Glomerular endothelial cell (primary cell): Measurements from ENCODE around the gene SLC39A11. TPM values are rescaled to one million over a fixed set of nuclear protein-coding genes. Genes with fewer than 3 reads are reported as not detected.

ENCODE experiments used
- DNase-seq: peaks from one replicate; pipeline ENCODE4 v3.0.0-alpha.2; 2011; ENCODE audit warnings: low read depth, low spot score; ENCODE audit errors: extremely low read depth
- total RNA-seq: library from RNA; depleted of rRNA; stranded (reverse); fragments of >200 nt; gene quantifications from 2 replicates; pipeline ENCODE4 v1.2.3, GENCODE V29; 2015

SLC39A11 gene
- total RNA-seq, 1 donor from 2014 or later: 5.8 TPM

DNA sequence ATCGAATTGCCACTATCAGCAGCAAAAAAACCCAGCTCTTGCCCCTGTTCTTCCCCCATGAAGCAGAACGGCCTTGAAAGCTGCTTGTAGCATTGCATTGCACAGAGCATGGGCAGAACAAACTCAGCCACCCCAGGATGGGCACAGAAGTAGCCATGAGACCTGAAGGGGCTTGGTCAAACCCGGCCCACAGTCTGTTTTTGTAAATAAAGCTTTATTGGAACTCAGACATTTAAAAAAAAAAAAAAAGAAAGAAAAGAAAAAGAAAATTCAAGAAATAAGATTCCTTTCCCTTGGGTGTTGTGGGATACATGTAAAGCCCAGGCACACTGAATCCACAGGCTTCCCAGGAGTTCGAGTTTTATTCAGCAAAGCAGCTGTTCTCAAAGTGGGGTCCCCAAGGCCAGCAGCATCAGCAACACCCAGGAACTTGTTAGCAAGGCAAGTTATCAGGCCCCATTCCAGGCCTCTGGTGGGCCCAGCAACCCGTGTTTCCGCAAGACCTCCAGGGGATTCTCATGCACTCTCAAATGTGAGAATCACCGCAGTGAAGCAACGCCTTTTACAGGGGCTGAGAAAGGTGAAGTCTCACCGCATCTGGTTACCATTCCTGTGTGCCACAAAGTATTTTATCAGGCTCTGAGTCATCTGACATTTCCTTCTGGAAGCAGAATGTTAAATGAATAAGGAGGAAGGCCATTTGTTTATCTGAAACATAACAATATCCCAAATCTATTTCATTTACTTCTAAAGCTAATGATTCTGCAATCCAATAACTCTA lies 108.2 kb downstream of the SLC39A11 start:
- DNase-seq: no peak

DNA sequence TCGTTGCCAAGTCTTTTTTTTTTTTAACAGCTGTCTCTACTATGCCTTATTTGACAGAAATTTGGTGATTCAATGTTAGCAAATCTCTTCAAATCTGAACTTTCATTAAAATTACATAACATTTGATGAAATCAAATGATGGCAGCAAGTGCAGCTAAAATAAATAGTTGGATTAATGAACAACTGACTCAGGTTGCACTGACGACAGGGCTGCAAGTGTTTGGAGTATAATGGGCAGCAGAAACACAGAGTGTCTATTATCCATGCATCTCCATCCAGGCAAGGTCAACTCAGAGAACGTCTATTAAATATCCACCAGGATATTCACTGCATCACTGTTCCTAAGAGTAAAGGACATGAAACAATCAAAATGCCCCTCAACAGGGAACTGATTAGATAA lies 109.8 kb downstream of the SLC39A11 start:
- DNase-seq: no peak

GRCh38 chr17:72978593-72979218 lies 113.8 kb downstream of the SLC39A11 start:
- no peak for DNase-seq

DNA sequence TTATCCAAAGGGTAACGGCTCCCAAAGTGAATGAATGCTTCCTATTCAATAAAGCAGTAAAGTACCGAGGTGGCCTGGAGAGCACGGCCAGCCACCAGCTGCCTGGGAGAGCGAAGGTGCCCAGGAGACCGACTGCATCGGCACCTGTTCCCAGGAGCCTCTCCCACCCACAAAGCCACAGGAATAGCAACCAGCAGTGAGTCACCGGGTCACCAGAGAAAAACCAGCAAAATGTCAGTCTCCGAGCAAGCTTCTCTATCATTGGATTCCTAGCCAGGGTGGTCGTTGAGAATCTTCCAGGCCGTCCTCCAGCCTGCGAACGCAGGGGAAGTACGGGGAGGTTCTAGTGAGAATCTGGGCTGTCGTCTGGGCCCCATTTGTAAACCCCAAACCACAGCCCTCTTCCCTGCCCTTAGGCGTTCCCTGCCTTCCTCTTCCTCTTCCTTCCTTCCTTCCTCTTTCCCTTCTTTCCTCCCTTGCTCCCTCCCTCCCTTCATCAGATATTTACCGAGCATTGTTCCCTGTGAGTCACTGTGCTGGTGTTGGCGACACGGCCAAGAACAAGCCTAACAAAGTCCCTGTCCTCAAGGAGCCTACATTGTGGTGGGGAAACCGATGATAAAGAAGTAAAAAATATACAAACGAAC lies 114.6 kb downstream of the SLC39A11 start:
- no peak for DNase-seq

GRCh38 chr17:72976971-72977770 lies 115.3 kb downstream of the SLC39A11 start:
- no peak for DNase-seq

DNA sequence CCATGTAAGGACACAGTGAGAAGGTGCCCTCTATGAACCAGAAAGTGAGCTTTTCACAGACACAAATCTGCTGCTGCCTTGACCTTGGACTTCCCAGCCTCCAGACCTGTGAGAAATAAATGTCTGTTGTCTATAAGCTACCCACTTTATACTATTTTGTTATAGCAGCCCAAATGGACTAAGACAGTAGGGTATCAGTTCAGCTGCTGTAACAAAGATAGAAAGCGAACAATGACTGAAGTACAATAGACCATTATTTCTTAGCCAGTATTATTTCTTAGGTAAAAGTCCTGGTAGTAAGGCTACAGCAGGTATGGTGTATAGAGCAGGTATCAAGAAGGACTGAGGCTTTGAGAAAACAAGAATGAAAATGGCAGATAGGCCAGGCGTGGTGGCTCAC lies 117.0 kb downstream of the SLC39A11 start:
- DNase-seq: no peak

DNA sequence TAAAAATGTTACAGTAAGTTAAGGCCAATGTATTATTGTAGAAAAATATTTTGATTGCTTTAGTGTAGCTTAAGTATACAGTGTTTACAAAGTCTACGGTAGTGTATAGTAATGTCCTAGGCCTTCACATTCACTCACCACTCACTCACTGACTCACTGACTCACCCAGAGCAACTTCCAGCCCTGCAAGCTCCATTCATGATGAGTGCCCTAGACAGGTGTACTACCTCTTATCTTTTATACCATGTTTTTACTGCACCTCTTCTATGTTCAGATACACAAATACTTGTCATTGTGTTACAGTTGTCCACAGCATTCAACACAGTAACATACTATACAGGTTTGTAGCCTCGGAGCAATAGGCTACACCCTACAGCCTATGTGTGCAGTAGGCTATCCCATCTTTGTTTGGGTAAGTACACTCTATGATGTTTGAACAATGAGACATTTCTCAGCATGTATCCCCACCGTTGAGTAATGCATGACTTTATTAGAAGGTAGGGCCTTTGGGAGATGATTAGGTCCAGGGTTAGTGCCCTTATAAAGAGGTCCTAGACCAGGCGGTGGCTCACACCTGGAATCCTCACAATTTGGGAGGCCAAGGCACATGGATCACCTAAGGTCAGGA lies 117.8 kb downstream of the SLC39A11 start:
- DNase-seq: no peak

DNA sequence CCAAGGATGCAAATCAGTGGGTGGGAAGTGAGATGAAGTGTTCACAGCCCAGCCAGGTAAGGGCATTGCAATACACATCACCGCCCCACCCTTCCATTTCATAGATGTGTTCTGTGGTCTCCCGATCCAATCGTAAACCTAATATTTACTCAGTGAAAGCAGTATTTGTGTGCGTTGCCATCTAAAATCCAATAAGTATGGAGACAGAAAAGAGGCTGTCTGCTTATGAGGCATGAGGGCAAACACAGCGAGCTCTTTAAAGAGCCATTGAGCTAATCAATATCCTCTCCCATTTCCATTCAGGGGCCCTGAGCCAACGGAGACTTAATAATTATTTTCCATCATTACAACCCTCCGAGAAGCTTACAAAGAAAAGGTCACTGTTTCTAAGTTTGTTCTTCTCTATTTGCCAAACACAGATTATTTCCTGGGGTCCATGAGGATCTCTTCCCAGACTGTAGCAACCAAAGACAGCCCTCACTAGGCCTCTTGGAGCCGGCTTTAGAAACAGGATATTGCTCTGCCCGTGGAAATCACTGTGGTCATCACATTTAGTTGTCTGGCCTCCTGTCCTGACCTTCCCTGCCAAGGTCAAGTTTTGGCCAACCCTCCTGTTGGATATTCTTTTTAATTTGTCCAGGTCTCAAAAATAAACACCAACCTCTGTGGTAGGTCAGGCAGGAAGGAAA lies 120.1 kb downstream of the SLC39A11 start:
- DNase-seq: no peak

DNA sequence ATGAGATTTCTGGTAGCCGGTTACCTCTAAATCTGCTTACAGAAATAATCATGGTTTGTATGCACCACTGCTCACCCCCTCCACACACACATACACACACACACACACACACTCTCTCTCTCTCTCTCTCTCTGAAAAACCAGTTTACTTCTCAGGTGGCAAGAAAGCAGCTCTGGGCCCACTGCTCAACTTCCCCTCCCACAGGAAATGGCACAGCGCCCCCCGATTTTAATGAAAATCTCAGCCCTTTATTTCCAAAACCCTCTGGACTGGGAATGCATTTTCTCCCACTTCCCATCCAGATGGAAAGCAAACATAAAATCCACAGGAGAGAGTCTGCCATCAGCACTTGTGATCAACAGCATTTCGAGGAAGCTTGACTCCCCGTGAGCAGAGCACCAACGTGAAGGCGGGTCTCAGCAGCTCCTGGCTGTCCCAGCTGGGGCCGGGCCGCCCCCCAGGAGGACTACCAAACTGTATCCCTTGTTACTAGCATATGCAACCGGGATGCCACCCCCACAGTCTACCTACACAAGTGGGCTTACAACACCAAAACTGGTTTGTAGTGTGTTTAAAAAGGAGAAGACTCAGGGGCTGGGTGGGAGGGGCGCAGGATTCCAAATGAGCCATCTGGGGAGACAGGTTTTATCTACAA lies 121.1 kb downstream of the SLC39A11 start:
- DNase-seq: no peak

- no peak for DNase-seq
Observed at GRCh38 chr17:72970797-72971196, 121.7 kb downstream of the SLC39A11 start.

GRCh38 chr17:72970246-72970645 lies 122.2 kb downstream of the SLC39A11 start:
- no peak for DNase-seq

DNA sequence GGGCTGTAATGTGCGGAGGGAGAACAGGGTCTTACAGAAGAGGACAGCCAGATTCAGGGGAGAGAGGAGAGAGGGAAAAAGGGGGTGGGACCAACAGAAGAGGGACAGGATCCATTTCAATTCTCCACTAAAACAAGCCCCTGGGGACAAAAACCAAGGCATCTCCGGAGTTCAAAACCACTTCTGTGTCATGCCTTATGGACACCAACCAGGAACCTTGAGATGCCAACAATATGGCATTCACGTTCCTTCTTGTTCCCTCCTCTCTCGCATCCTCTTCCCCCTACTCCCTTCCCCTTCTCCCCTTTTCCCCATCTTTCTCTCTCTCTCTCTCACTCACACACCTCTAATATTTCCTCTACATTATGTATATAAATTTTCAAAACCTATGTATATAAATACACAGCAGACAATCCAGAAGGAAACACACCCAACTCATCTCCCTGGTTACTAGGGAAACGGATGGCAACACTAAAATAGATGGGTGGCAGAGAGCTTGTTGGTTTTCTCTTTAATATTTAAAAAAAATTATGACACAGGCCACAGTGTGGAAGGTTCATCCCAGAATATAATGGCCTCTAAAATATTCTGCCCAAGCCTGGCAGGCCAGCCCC lies 123.1 kb downstream of the SLC39A11 start:
- no peak for DNase-seq

GRCh38 chr17:72968798-72969197 lies 123.7 kb downstream of the SLC39A11 start:
- no peak for DNase-seq

GRCh38 chr17:72967977-72968585 lies 124.4 kb downstream of the SLC39A11 start:
- DNase-seq: no peak

- no peak for DNase-seq
Observed at GRCh38 chr17:72967277-72967970, 125.1 kb downstream of the SLC39A11 start.

DNA sequence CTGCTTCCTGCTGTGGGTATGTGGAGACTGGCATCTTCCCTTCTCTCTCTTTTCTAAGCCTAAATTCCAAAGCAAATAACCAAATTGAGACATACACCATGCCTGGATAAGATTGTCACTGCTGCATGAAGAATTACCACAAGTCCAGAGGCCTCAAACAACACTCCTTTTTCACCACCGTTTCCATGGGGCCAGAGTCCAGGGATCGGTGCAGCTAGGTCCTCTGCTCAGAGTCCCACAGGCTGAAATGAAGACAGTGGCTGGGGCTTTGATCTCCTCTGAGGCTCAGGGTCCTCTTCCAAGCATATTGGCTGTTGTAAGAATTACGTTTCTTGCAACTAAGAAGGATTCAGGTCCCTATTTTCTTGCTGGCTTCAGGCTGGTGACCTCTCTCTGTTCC lies 130.4 kb downstream of the SLC39A11 start:
- DNase-seq: no peak

DNA sequence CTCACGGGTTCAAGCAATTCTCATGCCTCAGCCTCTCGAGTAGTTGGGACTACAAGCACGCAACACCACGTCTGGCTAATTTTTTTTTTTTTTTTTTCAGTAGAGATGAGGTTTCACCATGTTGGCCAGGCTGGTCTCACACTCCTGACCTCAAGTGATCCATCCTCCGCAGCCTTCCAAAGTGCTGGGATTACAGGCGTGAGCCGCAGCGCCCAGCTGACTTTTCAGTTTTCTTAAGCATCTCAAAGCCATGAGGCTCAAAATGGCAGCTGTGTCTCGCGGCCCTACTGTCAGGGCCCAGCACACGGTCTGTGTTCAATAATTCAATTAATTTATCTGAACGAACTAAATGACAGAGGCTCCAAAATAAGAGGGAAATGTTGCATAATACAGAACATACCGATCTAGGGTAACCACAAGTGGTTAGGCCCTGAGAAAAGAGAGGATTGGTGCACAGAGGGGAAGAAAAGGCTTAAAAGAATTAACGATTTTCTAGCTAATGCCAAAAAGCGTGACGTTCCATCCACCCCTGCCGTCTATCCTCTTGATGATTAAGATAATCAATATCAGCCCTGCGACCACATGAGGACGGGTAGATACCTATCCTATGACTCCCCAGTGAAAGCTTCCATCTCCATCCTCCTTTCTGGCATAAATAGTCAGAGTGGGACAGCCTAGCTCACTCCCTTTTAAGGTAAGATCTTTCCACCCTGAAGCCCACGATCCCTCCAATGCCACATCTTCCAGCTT lies 136.9 kb downstream of the SLC39A11 start:
- no peak for DNase-seq
